ELF-1 (cell line): ENCODE data around the gene PTP4A2.
"Not testable (repeated sequence)": the region's sequence is repeated elsewhere in the genome, so short reads cannot be mapped to it uniquely, and the experiment has no call there.

Experiments
- DNase-seq: peaks from one replicate; pipeline ENCODE4 v3.0.0-alpha.2; 2016; ENCODE audit warnings: low read depth, low spot score

PTP4A2 gene

GRCh38 chr1:31924839-31925238, 13.3 kb downstream of the PTP4A2 start:
- no peak for DNase-seq

- no peak for DNase-seq
These were observed 14.2 kb downstream of the PTP4A2 start for GRCh38 chr1:31923901-31924535.

DNA sequence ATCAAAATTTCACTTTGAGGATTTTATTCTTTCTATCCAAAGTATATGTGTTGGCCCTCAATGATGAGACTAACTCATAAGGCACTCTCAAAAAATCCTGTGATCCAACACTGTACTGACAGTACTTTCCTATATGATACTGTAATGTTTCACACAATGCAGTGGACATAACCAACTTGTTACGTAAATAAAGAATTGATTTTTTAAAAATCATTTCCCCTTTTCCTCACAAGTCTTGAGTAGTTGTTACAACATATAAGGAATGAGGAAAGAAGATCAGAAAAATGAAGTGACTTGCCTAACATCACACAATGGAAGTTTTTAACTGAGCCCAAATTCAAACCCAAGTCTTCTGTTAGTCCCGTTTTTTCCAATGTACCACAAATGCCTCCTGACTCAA, 17.2 kb downstream of the PTP4A2 start:
- DNase-seq: no peak

DNA sequence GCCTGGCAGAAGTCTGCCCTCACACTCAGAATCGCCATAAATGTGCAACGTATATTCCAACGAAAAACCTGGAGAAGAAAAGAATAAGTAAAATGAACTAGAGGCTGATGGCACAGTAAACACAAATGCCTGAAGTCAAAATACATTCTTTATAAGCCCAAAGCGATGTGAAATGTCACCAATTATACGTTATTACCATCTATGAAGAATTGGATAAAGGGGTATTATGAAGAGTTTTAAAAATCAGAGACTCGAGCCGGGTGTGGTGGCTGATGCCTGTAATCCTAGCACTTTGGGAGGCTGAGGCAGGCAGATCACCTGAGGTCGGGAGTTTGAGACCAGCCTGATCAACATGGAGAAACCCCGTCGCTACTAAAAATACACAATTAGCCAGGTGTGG, 18.6 kb downstream of the PTP4A2 start:
- no peak for DNase-seq

DNA sequence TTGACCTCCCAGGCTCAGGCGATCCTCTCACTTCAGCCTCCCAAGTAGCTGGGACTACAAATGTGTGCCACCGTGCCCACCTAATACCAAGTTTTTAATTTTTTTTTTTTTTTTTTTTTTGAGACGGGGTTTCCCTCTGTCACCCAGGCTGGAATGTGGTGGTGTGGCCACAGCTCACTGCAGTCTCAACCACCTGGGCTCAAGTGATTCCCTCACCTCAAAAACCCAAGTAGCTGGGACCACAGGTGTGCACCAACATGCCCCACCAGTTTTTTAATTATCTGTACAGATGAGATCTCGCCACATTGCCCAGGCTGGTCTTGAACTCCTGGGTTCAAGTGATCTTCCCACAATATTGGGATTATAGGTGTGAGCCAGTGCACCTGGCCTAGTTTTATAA, 22.7 kb downstream of the PTP4A2 start:
- no peak for DNase-seq

DNA sequence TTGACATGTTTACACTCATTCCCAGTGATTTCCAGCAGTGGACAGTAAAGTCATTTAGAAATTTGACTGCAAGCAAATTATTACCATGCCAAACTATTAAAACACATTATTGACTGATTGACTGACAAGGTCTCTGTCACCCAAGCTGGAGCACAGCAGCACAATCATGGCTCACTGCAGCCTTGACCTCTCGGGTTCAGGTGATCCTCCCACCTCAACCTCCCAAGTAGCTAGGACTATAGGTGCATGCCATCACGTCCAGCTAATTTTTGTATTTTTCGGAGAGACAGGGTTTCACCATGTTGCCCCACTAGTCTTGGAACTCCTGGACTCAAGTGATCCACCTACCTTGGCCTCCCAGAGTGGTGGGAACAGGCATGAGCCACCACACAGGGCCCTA, 24.2 kb downstream of the PTP4A2 start:
- DNase-seq: no peak

DNA sequence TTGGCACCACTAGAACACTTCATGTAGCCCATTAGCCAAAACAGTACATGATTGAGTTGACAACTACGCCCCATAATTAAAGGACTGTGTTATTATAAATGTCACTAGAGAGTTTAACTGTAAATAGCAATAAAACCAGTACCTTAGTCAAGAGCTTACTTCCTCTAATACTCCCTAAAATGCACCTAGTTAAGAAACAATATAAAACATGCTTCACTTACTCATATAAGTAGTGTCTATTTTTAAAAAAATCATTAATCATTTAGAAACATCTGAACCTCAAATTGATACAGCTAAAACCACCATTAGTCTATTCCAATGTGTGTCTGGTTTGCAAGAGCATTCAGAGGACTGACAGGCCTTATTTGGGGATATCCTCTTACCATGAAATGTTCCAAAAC, 25.3 kb downstream of the PTP4A2 start:
- DNase-seq: no peak

GRCh38 chr1:31911994-31912780, 26.0 kb downstream of the PTP4A2 start:
- no peak for DNase-seq

DNA sequence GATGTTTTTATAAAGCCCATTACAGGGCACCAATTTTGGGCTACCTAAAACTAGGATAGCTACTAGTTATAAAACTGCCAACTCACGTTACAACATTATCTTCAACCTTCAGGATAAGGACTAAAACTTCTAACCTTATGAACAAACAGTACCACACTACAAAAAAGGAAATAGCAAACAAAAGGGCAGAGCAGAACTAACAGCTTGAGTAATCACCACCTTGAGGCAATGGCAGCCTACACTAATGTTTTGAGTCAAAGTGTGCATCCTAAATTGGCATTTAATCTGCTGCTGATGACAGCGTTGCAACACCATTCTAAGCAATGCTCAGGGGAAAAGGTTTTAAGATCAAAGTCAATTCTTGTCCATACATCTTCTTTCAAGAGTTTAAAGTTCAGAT, 27.2 kb downstream of the PTP4A2 start:
- no peak for DNase-seq

GRCh38 chr1:31909691-31910090, 28.5 kb downstream of the PTP4A2 start:
- no peak for DNase-seq

- DNase-seq: no peak
These were observed 31.6 kb downstream of the PTP4A2 start for GRCh38 chr1:31906557-31906956.

DNA sequence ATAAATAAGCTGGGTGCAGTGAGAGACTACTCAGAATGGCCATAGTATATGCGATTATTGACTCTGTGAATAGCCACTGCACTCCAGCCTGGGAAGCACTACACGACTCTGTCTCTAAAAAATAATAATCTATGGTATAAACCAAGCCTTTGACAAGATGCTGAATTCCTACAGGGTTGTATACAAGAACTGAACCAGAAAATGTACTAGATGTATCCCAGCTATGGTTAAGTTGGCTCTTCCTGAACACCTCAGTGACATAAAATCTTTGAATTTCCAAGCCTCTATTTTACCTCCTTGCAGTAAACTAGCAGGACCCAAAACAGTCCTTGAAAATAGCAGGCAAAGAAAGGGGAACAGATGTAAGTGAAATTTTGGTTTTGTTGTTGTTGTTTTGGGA, 32.5 kb downstream of the PTP4A2 start:
- no peak for DNase-seq

DNA sequence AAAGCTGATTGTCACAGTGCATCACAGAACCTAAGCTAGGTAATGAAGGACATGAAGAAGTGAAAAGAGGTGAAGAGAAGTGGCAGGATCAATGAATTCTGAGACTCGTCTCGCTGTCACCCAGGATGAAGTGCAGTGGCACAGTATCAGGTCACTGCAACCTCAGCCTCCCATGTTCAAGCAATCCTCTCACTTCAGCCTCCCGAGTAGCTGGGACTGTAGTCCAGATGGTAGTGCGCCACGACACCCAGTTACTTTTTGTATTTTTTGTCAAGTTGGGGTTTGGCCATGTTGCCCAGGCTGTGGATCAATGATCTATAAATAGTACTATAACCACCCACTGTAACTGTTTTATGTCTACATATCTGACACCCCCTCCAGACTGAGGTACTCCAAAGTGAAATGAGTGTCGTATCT, 33.1 kb downstream of the PTP4A2 start:
- DNase-seq: no peak

DNA sequence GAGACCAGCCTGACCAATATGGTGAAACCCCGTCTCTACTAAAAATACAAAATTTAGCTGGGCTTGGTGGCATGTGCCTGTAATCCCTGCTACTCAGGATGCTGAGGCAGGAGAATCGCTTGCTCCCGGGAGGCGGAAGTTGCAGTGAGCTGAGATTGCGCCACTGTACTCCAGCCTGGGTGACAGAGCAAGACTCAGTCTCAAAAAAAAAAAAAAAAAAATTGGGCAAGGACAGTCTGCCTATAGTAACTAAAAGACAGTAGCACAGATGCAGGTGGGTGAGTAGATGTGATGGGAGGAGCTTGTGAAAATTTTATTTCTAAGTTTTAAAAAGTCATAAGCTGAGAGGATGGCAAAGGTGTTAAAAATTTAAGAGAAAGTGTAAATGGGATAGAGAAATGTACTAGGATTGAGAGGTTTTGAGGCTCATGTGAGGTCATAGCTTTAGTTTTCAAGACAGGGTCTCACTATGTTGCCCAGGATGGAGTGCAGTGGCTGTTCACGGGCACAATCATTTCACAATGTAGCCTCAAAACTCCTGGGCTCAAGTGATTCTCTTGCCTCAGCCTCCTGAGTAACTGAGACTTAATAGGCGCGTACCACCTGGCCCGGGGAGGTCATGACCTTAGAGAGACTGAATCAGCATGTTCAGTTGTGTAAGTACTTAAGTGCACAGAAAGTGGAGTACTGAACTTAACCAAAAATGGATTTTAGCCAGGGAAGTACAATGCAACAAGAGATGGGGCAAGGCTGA, 33.7 kb downstream of the PTP4A2 start:
- DNase-seq: no peak

GRCh38 chr1:31902510-31902860, 35.7 kb downstream of the PTP4A2 start:
- DNase-seq: no peak

GRCh38 chr1:31901838-31902509, 36.2 kb downstream of the PTP4A2 start:
- DNase-seq: no peak

- no peak for DNase-seq
These were observed 37.4 kb downstream of the PTP4A2 start for GRCh38 chr1:31900790-31901189.

GRCh38 chr1:31897526-31898100, 40.6 kb downstream of the PTP4A2 start:
- no peak for DNase-seq

DNA sequence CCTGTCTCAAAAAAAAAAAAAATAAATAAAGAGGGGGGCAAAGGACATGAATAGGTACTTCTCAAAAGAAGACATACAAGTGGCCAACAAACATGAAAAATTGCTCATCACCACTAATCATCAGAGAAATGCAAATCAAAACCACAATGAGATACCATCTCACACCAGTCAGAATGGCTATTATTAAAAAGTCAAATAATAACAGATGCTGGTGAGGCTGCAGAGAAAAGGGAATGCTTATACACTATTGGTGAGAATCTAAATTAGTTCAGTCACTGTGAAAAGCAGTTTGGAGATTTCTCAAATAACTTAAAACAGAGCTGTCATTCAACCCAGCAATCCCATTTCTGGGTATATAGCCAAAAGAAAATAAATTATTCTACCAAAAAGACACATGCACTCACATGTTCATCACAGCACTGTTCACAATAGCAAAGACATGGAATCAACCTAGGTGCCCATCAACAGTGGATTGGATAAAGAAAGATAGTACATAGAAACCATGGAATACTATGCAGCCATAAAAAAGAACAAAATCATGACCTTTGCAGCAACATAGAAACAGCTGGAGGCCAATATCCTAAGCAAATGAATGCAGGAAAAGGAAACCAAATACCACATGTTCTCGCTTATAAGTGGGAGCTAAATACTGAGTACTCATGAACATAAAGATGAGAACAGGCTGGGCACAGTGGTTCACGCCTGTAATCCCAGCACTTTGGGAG, 42.5 kb downstream of the PTP4A2 start:
- not testable (repeated sequence) for DNase-seq

- no peak for DNase-seq
These were observed 46.9 kb downstream of the PTP4A2 start for GRCh38 chr1:31891280-31891679.

- DNase-seq: no peak
These were observed 49.9 kb downstream of the PTP4A2 start for GRCh38 chr1:31888291-31888690.
